DOHH2 (cell line): ENCODE measurements around the gene ST3GAL5.

Experiments used
- H3F3A ChIP-seq: fragments of 200-600 bp; sonication (generic), shearing (Covaris generic); 2 replicates; pipeline ENCODE4 v1.6.0; 2016; ENCODE audit warnings: antibody characterized with exemption, mild to moderate bottlenecking; ENCODE audit not compliant: control insufficient read depth, insufficient read depth
- H3K27ac ChIP-seq: fragments of 200-600 bp; sonication (generic); 2 replicates; pipeline ENCODE4 v1.5.1; 2014; ENCODE audit warnings: low read depth, mild to moderate bottlenecking, low read length, moderate library complexity
- H3K27me3 ChIP-seq: fragments of 200-600 bp; sonication (generic); 2 replicates; pipeline ENCODE4 v1.6.1; 2014; ENCODE audit warnings: mild to moderate bottlenecking, low read length, mixed read lengths; ENCODE audit not compliant: control insufficient read depth
- H3K36me3 ChIP-seq: fragments of 200-600 bp; sonication (generic); 2 replicates; pipeline ENCODE4 v1.6.1; 2014; ENCODE audit warnings: mild to moderate bottlenecking, low read length, moderate library complexity, mixed read lengths; ENCODE audit not compliant: control insufficient read depth
- H3K4me1 ChIP-seq: fragments of 200-600 bp; sonication (generic); 2 replicates; pipeline ENCODE4 v1.6.1; 2014; ENCODE audit warnings: mild to moderate bottlenecking, low read length, mixed read lengths; ENCODE audit not compliant: control insufficient read depth
- H3K4me2 ChIP-seq: fragments of 200-600 bp; sonication (generic); 2 replicates; pipeline ENCODE4 v1.6.0; 2014; ENCODE audit warnings: mild to moderate bottlenecking, low read length, moderate library complexity
- H3K4me3 ChIP-seq: fragments of 200-600 bp; sonication (generic); 2 replicates; pipeline ENCODE4 v1.5.1; 2014; ENCODE audit warnings: mild to moderate bottlenecking, low read length, mixed read lengths
- H3K79me2 ChIP-seq: fragments of 200-600 bp; sonication (generic); 2 replicates; pipeline ENCODE4 v1.6.1; 2014; ENCODE audit warnings: mild to moderate bottlenecking, low read length, mixed read lengths; ENCODE audit not compliant: control insufficient read depth
- H3K9me2 ChIP-seq: fragments of 200-600 bp; sonication (generic); replicated peaks from 2 replicates; pipeline ENCODE4 v1.6.1; 2014; ENCODE audit warnings: mild to moderate bottlenecking, low read length, mixed read lengths; ENCODE audit not compliant: control insufficient read depth
- H3K9me3 ChIP-seq: fragments of 200-600 bp; sonication (generic); 2 replicates; pipeline ENCODE4 v1.6.1; 2014; ENCODE audit warnings: antibody characterized with exemption, low read length, mixed read lengths; ENCODE audit not compliant: control insufficient read depth, insufficient read depth
- H4K20me1 ChIP-seq: fragments of 200-600 bp; sonication (generic); 2 replicates; pipeline ENCODE4 v1.6.0; 2014; ENCODE audit warnings: low read depth, mild to moderate bottlenecking, antibody characterized with exemption, low read length, moderate library complexity; ENCODE audit not compliant: control insufficient read depth, insufficient read depth
- EZH2phosphoT487 ChIP-seq: fragments of 200-600 bp; sonication (generic); IDR thresholded peaks from 2 replicates; pipeline ENCODE4 v1.6.1; 2017; ENCODE audit warnings: borderline replicate concordance, mild to moderate bottlenecking, antibody characterized with exemption, low read length, moderate library complexity, mixed read lengths
- TF ChIP-seq, protein P1 (sequence below): fragments of 200-600 bp; sonication (generic); IDR thresholded peaks from one replicate; pipeline ENCODE4 v1.5.1; 2014; ENCODE audit warnings: antibody characterized with exemption, mild to moderate bottlenecking, low read depth, low read length; ENCODE audit not compliant: poor library complexity, severe bottlenecking

The ST3GAL5 gene

DNA sequence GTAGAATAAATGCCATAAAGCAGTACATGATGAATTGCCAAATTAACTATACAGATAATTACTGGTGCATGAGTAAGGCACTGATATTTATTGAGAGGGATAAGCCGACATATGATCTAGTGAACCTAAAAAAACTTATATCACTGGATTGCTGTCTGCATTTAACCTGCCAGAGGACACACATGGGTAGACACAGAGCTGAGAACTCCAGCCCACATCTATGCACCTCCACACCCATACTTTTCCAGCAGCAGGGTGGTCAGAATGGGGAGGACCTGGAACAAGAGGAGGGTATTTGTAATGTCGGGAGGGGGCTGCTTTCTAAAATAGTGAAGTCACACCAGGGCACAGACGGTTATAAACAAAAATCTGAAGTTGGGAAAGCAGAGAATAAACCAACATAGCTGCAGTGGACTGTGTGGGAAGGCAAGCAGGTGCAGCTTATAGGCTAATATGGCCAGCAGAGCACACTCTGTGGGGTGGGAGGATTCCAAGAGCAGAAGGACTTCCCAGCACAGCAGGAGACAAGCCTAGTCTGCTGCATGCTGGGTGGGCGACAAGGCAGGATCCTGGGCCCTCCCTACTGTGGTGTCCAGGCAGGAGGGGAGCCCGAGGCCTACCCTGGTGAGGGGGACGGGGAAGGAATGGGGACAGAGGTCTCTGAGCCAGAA, 17.2 kb downstream of the ST3GAL5 start:
- Histone ChIP-seq H3K27ac (no peak overlapping the region), H4K20me1 (peaks cover 3% of the 10 kb centered on the region; the same call in 1 of the 2 replicates), H3K4me1 (no peaks in the 10 kb centered on the region), H3K4me2 (no peak overlapping the region), H3K79me2 (no peaks in the 10 kb centered on the region), H3K9me3 (no peaks in the 10 kb centered on the region), H3K9me2 (no peaks in the 10 kb centered on the region), H3K27me3 (no peaks in the 10 kb centered on the region), H3K36me3 (no peaks in the 10 kb centered on the region), H3K4me3 (no peak overlapping the region), H3F3A (no peaks in the 10 kb centered on the region)
- TF ChIP-seq, protein P1, sequence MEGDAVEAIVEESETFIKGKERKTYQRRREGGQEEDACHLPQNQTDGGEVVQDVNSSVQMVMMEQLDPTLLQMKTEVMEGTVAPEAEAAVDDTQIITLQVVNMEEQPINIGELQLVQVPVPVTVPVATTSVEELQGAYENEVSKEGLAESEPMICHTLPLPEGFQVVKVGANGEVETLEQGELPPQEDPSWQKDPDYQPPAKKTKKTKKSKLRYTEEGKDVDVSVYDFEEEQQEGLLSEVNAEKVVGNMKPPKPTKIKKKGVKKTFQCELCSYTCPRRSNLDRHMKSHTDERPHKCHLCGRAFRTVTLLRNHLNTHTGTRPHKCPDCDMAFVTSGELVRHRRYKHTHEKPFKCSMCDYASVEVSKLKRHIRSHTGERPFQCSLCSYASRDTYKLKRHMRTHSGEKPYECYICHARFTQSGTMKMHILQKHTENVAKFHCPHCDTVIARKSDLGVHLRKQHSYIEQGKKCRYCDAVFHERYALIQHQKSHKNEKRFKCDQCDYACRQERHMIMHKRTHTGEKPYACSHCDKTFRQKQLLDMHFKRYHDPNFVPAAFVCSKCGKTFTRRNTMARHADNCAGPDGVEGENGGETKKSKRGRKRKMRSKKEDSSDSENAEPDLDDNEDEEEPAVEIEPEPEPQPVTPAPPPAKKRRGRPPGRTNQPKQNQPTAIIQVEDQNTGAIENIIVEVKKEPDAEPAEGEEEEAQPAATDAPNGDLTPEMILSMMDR = no peak
- no peak for TF ChIP-seq EZH2phosphoT487

DNA sequence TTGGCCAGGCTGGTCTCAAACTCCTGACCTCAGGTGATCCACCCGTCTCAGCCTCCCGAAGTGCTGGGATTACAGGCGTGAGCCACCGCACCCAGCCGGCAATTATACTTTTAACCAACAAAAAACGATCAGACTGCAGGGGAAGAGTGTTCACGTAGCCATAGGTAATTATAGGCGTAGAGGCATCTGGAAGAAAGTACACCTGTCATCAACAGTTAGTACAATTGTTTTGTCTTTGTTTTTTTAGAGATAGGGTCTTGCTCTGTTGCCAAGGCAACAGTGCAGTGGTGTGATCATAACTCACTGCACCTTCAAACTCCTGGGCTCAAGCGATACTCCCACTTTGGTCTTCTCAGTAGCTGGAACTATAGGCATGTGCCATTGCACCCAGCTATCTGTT, 20.0 kb downstream of the ST3GAL5 start:
- H3K4me3 ChIP-seq = no peak overlapping the region
- H3K4me2 ChIP-seq = no peak overlapping the region
- H3K27me3 ChIP-seq = peaks cover 12% of the 10 kb centered on the region
- peaks cover 3% of the 10 kb centered on the region; the same call in 1 of the 2 replicates for H4K20me1 ChIP-seq
- no peaks in the 10 kb centered on the region for H3K79me2 ChIP-seq
- no peaks in the 10 kb centered on the region for H3K9me2 ChIP-seq
- no peaks in the 10 kb centered on the region for H3K9me3 ChIP-seq
- H3K4me1 ChIP-seq = no peaks in the 10 kb centered on the region
- no peaks in the 10 kb centered on the region for H3F3A ChIP-seq
- H3K27ac ChIP-seq = no peak overlapping the region
- no peaks in the 10 kb centered on the region for H3K36me3 ChIP-seq
- TF ChIP-seq, protein P1 = no peak
- no peak for TF ChIP-seq EZH2phosphoT487

DNA sequence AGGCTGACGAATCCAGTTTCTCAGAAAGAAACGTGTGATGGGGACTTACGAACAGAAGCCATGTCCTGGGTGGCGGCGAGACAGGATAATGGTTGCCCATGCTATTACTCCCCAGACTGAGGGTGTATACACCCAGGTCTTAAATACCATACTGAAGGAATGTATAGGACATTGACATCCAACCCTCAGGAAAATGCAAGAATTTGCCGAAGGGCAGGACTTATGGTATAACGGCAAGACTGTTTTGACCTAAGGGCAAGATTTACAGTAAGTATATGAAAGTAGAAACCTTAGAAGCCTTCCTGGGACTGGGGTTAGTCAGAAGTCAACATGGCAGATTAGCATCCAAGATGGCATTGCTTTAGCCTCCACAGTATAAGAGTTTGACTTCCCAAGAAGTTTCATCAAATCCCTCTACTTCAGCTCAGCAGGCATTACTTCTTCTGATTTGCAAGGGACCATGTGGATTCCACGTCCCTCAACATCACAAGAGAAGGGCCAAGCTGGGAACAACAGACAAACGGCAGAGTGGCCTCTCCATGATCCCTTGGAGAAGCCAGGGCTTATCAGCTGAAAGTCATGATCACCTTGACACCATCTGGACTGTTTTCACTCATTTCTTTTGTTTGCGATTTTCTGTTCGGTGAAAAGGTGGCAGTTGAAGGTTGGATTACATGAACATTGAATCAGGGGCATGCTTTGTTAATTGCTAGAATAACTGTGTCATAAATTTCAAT, 21.1 kb downstream of the ST3GAL5 start:
- peaks cover 12% of the 10 kb centered on the region for H3K27me3 ChIP-seq
- no peak for TF ChIP-seq EZH2phosphoT487
- TF ChIP-seq, protein P1 = no peak
- H3K9me3 ChIP-seq = no peaks in the 10 kb centered on the region
- no peak overlapping the region for H3K27ac ChIP-seq
- peaks cover 3% of the 10 kb centered on the region; the same call in 1 of the 2 replicates for H4K20me1 ChIP-seq
- no peaks in the 10 kb centered on the region for H3F3A ChIP-seq
- no peaks in the 10 kb centered on the region for H3K36me3 ChIP-seq
- no peaks in the 10 kb centered on the region for H3K9me2 ChIP-seq
- H3K4me1 ChIP-seq = no peaks in the 10 kb centered on the region
- H3K4me2 ChIP-seq = no peak overlapping the region
- no peaks in the 10 kb centered on the region for H3K79me2 ChIP-seq
- H3K4me3 ChIP-seq = no peak overlapping the region
